HEK293T (cell line): ENCODE data around the gene CROCC.

Experiments used
- BHLHE40 ChIP-seq: fragments of 450-650 bp; IDR thresholded peaks from 2 replicates; pipeline ENCODE4 v1.6.1; 2016; ENCODE audit warnings: mild to moderate bottlenecking, moderate library complexity, borderline replicate concordance
- ELF4 ChIP-seq: fragments of 450-650 bp; IDR thresholded peaks from 2 replicates; pipeline ENCODE4 v1.6.1; 2017; ENCODE audit warnings: antibody characterized with exemption
- FOXA1 ChIP-seq: fragments of 450-650 bp; IDR thresholded peaks from 2 replicates; pipeline ENCODE4 v1.6.1; 2016; ENCODE audit warnings: mild to moderate bottlenecking
- FOXK2 ChIP-seq: fragments of 450-650 bp; IDR thresholded peaks from 2 replicates; pipeline ENCODE4 v1.6.1; 2016; ENCODE audit warnings: mild to moderate bottlenecking
- HDGF ChIP-seq: fragments of 450-650 bp; IDR thresholded peaks from 2 replicates; pipeline ENCODE4 v1.6.1; 2017; ENCODE audit warnings: antibody characterized with exemption, borderline replicate concordance
- PKNOX1 ChIP-seq: fragments of 450-650 bp; IDR thresholded peaks from 2 replicates; pipeline ENCODE4 v1.6.1; 2016
- SP1 ChIP-seq: fragments of 450-650 bp; IDR thresholded peaks from 2 replicates; pipeline ENCODE4 v1.6.1; 2017

- no peak for TF ChIP-seq SP1
- no peak for TF ChIP-seq FOXK2
- TF ChIP-seq HDGF = no peak
- TF ChIP-seq PKNOX1 = peak; percentile 29; the same call in 1 of the 2 replicates
- TF ChIP-seq FOXA1 = no peak
- TF ChIP-seq ELF4 = no peak
- no peak for TF ChIP-seq BHLHE40
Measured at GRCh38 chr1:16900751-16901150, 21.0 kb upstream of the CROCC start.
